ENCODE data around the gene DGKD. TPM values are rescaled to one million over a fixed set of nuclear protein-coding genes. Genes with fewer than 3 reads are reported as not detected.
A peak's percentile ranks its signal among the peaks of the same experiment; 100 is the strongest.

DGKD gene
- total and polyA plus RNA-seq, 11 donors = 15.5 to 88.6 (median 43.0) TPM

DNA sequence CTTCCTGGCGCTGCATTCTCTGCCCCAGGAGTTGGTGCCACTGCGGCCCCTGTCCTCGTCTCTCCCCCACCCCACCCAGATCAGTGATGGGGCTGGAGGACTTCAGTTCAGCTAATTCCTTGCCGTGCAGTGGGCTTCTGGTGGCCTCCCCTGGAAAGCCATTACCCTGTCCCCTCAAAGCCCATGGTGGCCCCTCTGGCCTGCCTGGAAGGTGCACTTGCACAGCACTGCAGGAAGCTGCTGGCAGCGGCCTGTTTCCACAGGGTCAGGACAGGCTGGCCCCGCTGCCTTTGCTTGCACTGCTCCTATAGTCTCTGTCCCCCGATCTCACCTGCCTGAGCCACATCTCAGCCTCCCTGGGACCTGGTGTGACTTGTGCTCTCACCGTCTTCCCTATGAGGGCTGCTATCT, 107.2 kb downstream of the DGKD start:
- H3K27ac ChIP-seq = no peak overlapping the region
- DNase-seq (peak in 2 of 5 donors; percentile 16 to 22), ATAC-seq (peak in 2 of 4 donors; percentile 5 to 11)
- H3K27me3 ChIP-seq = no peaks in the 10 kb centered on the region
- peaks cover 4 to 98% (median 94%) of the 10 kb centered on the region in 9 donors for H3K36me3 ChIP-seq
- H3K9me3 ChIP-seq = no peaks in the 10 kb centered on the region
- no peak overlapping the region for H3K4me3 ChIP-seq
- 80 to 89% (median 84%) methylated on average over 8 of the region's 8 CpGs for WGBS, 4 donors
- intact Hi-C loops (cut with DNase I) = no loop called here
- TF ChIP-seq CTCF (IDR thresholded peaks at IDR 0.05) (no peak), POLR2A (IDR thresholded peaks at IDR 0.05) (no peak)
- H3K4me1 ChIP-seq = peaks cover 0 to 8% (median 0%) of the 10 kb centered on the region in 12 donors

DNA sequence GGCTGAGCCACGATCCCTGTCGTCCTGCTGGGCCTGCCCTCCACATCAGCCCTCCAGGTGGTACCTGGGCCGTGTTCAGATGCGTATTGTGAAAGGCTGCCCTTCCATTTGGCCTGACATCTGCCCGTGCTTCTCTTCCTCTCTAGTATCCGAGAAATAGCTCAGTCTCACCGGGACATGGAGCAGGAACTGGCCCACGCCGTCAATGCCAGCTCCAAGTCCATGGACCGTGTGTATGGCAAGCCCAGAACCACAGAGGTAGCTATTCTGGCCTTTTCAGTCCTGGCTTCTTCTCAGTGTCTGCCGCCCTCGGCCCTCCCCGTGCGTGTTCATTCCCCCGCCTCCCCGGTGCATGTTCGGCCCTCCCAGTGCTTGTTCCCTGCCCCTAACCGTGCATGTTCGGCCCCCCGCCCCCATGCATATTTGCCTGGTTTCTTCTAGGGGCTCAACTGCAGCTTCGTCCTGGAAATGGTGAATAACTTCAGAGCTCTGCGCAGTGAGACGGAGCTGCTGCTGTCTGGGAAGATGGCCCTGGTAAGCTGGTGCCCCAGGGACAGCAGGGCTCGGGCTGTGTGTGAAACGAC, 108.0 kb downstream of the DGKD start:
- Histone ChIP-seq H3K27me3 (no peaks in the 10 kb centered on the region), H3K27ac (no peak overlapping the region), H3K9me3 (no peaks in the 10 kb centered on the region), H3K4me3 (no peak overlapping the region), H3K36me3 (peaks cover 4 to 98% (median 94%) of the 10 kb centered on the region in 9 donors), H3K4me1 (peaks cover 0 to 8% (median 0%) of the 10 kb centered on the region in 12 donors)
- TF ChIP-seq POLR2A (IDR thresholded peaks at IDR 0.05) (no peak), CTCF (IDR thresholded peaks at IDR 0.05) (no peak)
- DNase-seq (peak in 2 of 5 donors; percentile 14 to 18), ATAC-seq (no peak)
- intact Hi-C loops (cut with DNase I) = no loop called here
- 91 to 96% (median 94%) methylated on average over 25 of the region's 25 CpGs for WGBS, 4 donors

- Histone ChIP-seq H3K27me3 (no peaks in the 10 kb centered on the region), H3K4me1 (peaks cover 0 to 8% (median 0%) of the 10 kb centered on the region in 12 donors), H3K36me3 (peaks cover 4 to 98% (median 94%) of the 10 kb centered on the region in 9 donors), H3K4me3 (no peak overlapping the region), H3K27ac (no peak overlapping the region), H3K9me3 (no peaks in the 10 kb centered on the region)
- 93 to 95% (median 94%) methylated on average over 13 to 21 of the region's 21 CpGs for WGBS, 4 donors
- DNase-seq (peak in 2 of 5 donors; percentile 8 to 12), ATAC-seq (no peak)
- intact Hi-C loops (cut with DNase I) = no loop called here
- TF ChIP-seq POLR2A (IDR thresholded peaks at IDR 0.05) = no peak
- TF ChIP-seq CTCF (IDR thresholded peaks at IDR 0.05) = no peak
These were observed 108.7 kb downstream of the DGKD start for GRCh38 chr2:233462826-233463470.

- Histone ChIP-seq H3K27me3 (no peaks in the 10 kb centered on the region), H3K9me3 (no peaks in the 10 kb centered on the region), H3K4me3 (no peak overlapping the region), H3K4me1 (peaks cover 0 to 8% (median 0%) of the 10 kb centered on the region in 12 donors), H3K36me3 (peaks cover 4 to 98% (median 94%) of the 10 kb centered on the region in 9 donors), H3K27ac (no peak overlapping the region)
- no peak for TF ChIP-seq POLR2A (IDR thresholded peaks at IDR 0.05)
- TF ChIP-seq CTCF (IDR thresholded peaks at IDR 0.05) = no peak
- intact Hi-C loops (cut with DNase I) = no loop called here
- no peak for ATAC-seq
- DNase-seq = peak in 2 of 5 donors; percentile 19 to 21
- WGBS, 4 donors = 90 to 97% (median 95%) methylated on average over 16 of the region's 16 CpGs
These were observed 109.3 kb downstream of the DGKD start for GRCh38 chr2:233463586-233463985.
